GM18870 (cell line): ENCODE measurements around the gene KLC4.
"Not testable (repeated sequence)": the region's sequence is repeated elsewhere in the genome, so short reads cannot be mapped to it uniquely, and the experiment has no call there.

Experiments used
- ATAC-seq: cut with Tn5 transposase; IDR thresholded peaks from one replicate; pipeline ENCODE4 v1.9.1; 2021; ENCODE audit warnings: moderate library complexity; ENCODE audit not compliant: unreplicated experiment

KLC4 gene

DNA sequence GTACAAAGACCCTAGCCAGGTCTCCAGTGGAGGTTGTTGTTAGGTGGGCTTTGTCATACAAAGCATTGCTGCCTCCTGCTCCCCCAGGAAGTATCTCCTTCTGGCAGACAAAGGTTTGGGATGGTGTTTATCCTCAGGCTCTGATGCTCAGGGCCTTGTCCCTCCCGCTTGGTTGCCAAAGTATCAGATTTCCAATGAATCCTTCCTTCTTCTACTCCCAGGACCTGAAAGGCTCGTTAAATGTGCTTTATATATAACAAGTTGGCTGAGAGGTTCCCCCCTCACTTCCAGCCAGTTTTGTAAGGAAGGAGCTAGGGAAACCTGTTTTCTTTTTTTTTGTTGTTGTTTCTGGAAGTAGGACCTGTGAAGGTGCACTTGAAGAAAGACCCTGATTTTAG lies 31.1 kb downstream of the KLC4 start:
- no peak for ATAC-seq

DNA sequence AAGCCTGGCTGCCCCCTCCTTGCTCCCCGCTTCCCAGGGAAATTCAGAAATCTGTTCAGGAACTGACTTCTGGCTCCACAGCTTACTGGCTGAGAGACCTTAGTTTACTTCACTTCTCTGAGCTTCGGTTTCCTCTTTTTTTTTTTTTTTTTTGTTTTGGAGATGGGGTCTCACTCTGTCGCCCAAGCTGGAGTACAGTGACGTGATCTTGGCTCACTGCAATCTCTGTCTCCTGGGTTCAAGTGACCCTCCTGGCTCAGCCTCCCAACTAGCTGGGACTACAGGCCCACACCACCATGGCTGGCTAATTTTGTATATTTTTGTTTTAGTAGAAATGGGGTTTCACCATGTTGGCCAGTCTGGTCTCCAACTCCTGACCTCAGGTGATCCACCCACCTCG lies 31.6 kb downstream of the KLC4 start:
- ATAC-seq: no peak

DNA sequence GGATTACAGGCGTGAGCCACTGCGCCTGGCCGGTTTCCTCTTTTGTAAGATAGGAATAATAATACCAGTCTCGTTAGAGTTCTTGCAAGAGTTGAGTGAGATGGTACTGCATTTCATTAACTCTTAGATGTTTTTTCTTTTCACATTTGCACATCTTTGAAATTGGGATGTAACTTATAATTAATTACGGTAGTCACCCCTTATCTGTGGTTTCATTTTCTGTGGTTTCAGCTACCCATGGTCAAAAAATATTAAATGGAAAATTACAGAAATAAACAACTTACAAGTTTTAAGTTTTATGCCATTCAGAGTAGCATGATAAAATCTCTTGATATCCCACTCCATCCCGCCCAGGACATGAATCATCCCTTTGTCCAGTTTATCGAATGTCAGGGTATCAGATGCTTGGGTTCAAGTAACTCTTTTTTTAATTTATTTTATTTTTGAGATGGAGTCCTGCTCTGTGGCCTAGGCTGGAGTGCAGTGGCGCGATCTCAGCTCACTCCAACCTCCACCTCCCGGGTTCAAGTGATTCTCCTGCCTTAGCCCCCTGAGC lies 32.1 kb downstream of the KLC4 start:
- ATAC-seq: no peak

DNA sequence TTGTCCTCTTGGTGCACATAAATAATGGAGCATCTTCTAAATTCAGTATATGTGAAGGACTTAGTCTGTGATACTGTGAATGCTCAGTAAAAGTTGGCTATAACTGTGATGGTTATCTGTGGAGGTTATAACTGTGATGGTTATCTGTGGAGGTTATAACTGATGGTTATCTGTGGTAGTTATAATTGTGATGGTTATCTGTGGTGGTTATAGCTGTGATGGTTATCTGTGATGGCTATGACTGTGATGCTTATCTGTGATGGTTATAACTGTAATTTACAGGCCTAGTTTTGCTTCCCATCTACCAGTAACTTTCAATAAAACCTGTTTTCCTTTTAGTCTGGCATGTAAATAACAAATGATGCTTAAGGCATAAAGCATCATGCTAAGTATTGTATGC lies 33.2 kb downstream of the KLC4 start:
- ATAC-seq: no peak

DNA sequence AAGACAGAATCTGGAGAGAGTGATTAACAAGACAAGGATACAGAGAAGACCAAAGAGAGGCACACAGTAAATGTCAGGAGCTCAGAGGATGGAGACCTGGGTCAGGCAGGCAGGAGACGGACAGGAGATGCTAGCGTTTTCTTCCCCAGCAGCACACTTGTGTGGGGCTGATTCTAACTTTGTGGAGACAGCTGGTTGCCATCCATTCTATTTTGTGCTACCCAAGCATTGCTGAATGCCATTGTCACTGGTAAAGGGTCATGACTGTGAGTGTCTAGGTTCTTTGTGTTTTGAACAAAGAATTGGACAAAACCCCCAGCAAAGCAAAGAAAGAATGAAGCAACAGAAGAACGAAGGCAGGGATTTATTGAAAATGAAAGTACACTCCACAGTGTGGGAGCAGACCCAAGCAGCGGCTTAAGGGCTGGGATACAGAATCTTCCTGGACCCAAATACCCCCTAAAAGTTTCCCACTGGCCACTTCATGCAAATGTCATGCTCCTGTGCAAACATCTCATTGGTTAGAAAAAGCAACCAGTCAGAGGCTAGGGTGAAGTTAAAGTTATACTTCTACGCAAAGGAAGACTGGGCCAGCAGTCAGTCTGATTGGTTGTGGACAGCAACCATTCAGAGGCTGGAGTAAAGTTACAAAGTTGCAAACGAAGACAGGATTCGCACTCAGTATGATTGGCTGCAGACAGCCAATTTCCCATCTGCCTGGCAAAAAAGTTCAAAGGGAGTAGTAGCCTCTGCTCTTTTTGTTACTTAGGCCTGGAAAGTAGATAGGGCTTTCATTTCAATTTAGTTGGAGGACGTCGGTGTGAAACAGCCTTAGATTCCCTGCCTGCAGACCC lies 34.2 kb downstream of the KLC4 start:
- no peak for ATAC-seq

DNA sequence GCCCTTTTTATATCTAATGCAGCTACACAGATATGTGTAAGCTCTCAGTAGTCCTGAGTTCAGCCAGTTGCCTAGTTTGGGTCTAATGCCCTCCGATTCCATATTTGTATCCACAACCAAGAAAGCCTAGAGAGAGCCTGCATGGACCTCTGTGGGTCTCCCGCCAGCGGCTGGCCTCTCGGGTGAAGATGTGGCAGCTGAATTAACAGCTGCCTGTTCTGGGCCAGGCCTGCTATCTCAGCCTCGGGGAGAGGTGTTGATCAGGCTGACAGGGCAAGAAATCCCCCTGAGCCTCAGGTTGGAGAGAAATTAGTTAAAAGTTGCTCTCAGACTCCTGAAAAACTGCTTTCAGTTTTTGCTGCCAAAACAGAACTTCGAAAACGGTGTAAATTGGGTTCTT lies 36.5 kb downstream of the KLC4 start:
- ATAC-seq: no peak

DNA sequence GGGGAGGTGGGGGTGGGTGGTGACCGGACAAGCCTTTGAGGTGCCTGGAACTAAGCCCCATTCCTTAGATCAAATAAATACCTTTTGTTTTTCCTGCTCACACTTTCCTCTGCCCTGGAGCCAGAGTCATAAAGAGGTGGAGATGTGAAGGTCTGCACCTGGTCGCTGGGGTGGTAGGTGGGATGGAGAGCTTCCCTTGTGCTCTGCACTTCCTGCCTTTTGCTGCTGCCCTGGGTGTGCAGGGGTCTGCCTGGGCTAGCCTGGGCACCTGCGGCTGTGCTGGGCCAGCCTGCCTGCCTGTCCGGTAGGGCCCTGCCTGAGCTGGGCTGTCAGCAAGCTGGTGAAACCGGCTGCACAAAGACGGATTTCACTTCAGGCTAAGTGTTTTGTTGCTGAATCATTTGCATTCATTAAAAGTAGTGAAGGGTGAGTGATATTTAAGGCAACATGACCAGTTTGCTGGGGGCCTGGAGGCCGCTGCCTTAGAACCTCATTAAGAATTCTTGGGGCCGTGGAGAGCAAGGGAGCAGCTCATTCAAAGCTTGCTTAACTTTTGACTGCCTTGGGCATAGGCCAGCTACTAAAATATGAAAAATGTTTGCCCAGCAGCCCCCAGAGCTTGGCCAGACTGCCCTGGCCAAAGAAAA lies 37.1 kb downstream of the KLC4 start:
- ATAC-seq: no peak

DNA sequence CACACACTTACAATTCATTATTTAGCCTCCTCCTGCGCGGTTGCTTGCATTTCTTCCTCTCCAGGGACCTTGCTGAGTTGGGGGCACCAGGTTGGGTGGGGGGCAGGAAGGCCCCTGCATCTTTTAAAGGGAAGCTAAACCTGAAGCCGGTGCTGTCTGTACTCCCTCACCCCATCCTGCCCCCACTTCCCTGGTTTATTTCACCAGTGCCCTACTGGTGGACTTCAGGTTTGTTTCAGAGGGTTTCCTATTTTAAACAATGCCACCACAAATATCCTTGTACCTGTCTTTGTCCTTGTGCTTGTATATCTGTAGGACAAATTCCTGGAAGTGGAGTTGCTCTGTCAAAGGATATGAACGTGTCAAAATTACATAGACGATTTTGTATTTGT lies 37.7 kb downstream of the KLC4 start:
- no peak for ATAC-seq

DNA sequence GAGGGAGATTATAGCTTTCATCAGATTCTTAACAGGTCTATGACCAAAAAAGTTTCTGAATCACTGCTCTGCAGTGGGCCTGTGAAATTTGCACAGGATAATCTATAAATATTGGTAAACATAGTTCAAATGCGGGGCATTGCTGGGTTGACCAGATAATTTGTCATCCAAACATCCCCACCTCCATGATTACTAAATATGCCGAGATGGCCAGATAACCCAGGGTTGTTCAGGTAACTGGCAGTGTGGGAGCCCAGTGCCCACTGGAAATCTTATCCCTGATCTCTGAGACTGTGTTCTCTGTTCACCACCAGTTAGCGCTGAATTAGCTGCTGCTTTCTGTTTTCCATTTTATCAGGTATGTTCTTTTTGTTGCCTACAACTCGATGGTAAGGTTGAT lies 38.1 kb downstream of the KLC4 start:
- ATAC-seq: no peak

DNA sequence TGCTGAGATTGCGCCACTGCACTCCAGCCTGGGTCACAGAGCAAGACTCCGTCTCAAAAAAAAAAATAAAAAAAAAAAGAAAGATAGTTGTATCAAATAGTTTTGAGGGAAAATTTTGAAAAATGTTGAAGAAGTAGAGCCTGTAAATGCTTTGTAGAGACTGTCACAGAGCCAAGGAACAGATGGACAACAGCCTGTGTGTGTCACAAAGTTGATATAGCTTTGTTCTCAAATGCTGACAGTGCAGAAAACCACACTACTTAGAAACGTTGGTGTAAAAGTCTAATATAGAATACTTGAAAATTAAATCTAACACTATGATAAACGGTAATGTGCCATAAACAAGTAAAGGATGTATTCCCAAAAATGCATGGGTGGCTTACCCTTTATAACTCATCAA lies 42.1 kb downstream of the KLC4 start:
- ATAC-seq: no peak

DNA sequence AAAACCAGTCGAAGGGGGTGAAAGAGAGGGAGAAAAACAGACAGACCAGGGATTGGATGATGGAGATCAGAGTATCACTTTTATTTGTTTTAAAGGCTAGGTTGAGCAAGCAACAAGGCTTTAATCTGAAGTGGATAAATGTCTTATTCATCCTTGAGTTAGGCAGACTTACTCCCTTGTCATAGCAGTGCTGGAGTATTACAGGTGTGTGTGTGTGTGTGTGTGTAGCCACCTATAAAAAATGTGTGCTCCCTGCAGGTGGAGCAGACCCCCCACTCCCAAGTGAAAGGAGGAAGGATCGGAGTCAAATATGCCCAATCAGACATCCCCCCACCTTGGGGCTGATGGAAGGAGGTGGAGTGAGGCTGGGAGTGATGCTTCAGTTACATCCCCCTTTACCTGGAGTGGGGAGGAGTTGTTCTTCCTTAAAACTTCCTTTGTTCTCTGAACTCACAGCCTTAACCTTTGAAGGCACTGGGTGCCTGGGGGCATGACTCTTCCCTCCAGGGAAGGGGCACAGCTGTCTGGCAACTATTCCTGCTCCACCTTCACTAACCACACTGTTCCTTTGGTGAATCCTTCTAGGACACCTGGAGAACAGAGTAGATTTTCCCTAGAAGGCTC lies 43.9 kb downstream of the KLC4 start:
- no peak for ATAC-seq

DNA sequence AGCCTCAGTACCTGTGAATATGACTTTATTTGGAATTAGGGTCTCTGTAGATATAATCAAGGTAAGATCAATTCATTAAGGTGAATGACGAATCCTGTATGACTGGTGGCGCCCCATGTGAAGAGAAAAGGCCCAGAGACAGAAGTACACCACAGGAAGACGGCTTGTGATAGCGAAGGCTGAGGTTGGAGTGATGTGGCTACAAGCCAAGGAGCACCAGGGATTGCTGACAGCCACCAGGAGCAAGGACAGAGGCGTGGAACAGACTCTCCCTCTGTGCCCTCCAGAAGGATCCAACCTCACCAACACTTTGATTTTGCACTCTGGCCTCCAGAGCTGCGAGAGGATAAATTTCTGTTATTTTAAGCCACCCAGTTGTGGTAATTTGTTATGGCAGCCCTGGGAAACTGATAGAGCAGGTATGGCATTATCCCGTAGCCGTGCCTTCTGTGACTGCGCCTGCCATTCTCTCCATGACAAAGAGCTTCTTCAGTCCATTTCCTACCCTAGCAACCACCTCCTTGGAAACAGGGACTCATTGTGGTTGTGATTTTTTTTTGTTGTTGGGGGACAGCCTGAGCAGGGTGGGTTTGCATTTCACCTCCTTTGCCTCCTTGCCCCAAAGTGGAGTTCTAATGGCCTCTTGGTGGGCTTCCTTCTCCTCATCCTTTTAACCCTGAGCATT lies 46.2 kb downstream of the KLC4 start:
- no peak for ATAC-seq

DNA sequence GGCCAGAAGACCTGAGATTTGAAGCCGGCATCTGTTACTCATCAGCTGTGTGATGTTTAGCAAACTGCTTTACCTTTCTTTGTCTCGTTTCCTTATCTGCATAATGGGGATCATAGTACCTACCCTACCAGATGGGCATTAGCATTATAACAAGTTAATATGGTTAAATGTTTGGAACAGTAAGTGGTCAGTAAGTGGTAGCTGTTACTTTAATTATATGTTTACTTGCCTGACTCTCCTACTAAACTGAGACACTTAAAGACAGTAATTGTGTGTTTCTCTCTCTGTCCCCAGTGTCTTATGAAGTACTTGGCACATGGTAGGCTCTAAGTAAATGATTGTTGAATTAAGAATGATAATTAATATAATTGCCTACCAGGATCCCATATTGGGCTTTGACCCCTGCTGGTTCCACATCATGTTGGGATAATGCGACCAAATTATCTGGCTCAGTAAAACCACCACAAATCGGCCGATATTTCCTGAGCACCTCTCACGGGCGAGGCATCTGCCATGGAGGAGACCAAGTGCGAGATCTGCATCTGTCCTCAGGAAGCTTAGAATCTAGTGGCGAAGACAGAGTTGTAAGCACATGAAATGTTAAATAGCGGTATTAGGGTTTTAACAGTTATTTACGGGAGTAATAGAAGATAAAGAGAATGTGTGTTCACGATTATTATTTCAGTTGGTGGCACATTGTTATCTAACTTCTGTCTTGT lies 48.1 kb downstream of the KLC4 start:
- no peak for ATAC-seq

DNA sequence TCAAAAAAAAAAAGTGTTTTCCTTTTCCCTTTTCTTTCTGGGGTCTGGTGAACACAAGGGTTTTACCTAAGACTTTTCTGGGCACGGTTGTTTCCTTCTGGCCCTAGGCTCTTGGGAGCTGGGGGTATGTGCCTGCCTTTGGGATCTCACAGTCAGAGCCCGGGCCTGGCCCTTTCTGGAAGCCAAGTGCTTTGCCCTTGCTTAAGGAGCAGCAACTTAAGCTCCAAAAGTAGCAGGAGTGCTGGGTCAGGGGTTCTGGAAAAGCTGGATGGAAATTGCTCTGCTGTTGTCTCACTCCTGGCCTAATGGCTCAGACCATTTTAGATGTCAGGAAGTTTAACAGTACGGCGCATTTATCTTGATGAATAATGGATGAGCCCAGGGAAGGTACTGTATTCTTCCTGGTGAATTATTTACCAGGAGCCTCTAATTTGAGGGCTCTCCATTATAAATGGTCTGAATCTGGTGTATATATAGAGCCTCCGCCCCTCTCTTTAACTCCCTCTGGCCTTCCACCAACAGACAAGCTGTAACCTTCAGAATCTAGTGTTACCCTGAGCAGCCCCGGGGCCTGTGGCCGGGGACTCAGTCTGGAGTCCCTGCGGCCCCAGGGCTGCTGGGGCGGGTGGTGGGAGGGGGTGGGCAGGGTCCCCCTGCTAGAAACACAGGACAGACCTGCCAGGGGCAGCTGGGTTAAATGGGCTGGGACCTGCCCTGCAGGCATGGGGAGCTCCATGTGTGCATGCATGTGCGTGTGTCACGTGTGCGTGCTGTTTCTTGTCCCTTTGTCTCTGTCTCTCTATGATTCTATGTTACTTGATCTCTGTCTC lies 54.2 kb downstream of the KLC4 start:
- ATAC-seq: no peak

DNA sequence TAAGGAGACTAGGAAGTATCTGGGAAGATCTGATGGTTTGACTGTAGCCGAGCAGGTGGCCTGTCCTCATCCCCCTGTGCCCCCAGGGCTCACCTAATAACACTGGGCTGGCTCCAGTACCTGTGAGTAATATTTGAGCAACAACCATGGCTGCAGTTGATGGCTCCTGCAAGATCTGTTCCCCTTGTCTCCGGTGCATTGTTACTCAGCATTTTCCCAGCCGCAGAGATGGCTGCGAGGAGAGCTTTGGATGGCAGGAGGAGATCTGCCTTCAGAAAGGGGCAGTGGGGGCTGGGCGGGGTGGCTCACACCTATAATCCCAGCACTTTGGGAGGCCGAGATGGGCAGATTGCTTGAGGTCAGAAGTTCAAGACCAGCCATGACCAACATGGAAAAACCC lies 55.9 kb downstream of the KLC4 start:
- ATAC-seq: no peak

DNA sequence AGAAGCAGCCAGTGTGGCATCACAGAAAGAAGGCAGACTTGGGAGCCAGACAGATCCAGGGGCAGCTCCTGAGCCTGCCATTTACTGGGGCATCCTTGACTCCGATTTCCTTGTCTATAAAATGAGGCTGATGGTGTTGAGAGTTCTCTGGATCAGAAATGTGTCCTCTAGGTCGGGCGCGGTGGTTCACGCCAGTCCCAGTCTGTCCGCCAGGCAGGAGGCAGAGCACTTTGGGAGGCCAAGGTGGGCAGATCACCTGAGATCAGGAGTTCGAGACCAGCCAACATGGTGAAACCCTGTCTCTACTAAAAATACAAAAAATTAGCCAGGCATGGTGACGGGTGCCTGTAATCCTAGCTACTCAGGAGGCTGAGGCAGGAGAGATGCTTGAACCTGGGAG lies 58.0 kb downstream of the KLC4 start:
- not testable (repeated sequence) for ATAC-seq

DNA sequence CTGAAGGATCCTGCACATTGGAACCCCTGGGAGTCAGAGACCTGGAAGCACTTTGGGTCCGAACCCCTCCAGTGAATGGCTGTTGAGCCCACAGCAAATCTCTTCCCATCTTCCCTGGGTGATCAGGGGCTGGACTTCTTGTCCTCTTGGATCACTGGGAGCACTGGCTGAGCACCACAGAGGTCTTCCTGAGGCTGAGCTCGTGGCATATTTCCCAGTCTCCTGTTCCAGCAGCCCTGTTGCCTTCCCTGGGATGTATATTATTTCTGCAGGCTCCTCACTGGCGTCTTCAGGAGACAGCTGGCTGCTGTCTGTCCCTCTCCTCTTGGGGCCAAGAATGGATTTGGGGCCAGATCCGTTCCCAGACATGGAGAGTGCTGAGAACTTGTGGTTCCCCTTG lies 60.1 kb downstream of the KLC4 start:
- ATAC-seq: no peak

DNA sequence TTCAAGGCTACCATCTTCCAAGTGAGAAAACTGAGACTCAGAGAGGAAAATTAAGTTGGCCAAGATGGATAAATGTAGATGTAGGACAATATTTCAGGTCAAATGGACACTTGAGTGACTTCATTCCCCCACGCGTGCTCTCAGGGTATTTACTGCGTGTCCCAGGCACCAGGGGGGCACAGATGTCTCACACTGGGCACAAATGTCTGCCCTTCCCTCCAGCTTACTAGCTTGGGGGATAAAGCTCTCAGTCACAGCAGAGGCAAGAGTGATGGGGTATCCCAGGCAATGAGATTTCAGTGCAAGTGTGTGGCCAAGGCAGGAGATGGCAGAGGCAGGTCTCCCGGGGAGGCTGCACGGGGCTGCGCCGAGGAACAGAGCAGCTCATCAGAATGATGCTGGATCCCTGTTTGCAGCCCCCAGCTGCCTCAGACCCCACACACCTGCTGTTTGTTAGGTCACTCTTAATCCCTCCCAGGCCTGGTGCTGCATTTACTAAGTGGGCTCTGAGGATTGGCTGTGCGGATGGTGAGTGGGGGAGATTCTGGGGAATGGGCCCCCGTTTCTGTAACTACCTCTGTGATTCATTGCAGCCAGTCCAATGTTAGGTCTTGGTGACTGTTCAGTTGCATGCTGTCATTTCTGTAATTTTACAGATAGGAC lies 60.8 kb downstream of the KLC4 start:
- no peak for ATAC-seq
